ENCODE measurements around the gene KRABD2.

The KRABD2 gene

GRCh38 chr17:8392274-8392673 lies 15.8 kb upstream of the KRABD2 start:
- no peaks in the 10 kb centered on the region for H3K27me3 ChIP-seq (replicated peaks)
- in situ Hi-C loops (cut with HindIII; ENCODE audit: low pct_ligation_motif_present, low sequenced_read_pairs) = no loop called here
- H3K36me3 ChIP-seq (replicated peaks) = no peaks in the 10 kb centered on the region
- H3K4me3 ChIP-seq (ENCODE audit: low read depth, low read length) = no peak overlapping the region
- no peak for DNase-seq
- H3K27ac ChIP-seq = no peak overlapping the region
- TF ChIP-seq CTCF (IDR thresholded peaks at IDR 0.05; ENCODE audit: low read depth, low read length, missing control alignments) = no peak

DNA sequence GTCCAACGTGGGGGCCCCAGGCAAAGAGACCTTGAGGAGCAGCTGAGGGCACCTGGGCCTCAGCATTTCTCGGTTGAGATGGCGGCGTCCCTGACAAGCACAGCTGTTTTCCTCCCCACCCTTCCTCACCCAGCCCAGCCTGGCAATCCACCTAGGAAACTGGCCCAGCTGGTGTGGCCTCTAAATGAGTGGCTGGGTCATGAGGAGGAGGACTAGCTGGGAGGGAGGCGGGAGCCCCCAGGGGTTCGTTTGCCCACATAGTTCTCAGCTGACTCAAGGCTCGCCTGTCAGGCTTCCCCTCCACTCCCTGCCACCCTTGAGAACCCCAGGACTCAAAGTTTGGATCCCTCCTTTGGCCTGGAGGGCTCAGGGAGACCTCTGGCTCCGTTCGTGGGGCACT lies 15.2 kb upstream of the KRABD2 start:
- DNase-seq = no peak
- Histone ChIP-seq H3K36me3 (replicated peaks) (no peaks in the 10 kb centered on the region), H3K4me3 (ENCODE audit: low read depth, low read length) (no peak overlapping the region), H3K27ac (no peak overlapping the region), H3K27me3 (replicated peaks) (no peaks in the 10 kb centered on the region)
- in situ Hi-C loops (cut with HindIII; ENCODE audit: low pct_ligation_motif_present, low sequenced_read_pairs) = no loop called here
- TF ChIP-seq CTCF (IDR thresholded peaks at IDR 0.05; ENCODE audit: low read depth, low read length, missing control alignments) = no peak

- no peak overlapping the region for H3K4me3 ChIP-seq (ENCODE audit: low read depth, low read length)
- H3K27ac ChIP-seq = no peak overlapping the region
- TF ChIP-seq CTCF (IDR thresholded peaks at IDR 0.05; ENCODE audit: low read depth, low read length, missing control alignments) = no peak
- in situ Hi-C loops (cut with HindIII; ENCODE audit: low pct_ligation_motif_present, low sequenced_read_pairs) = no loop called here
- DNase-seq = no peak
- H3K36me3 ChIP-seq (replicated peaks) = no peaks in the 10 kb centered on the region
- H3K27me3 ChIP-seq (replicated peaks) = no peaks in the 10 kb centered on the region
These were observed 11.6 kb upstream of the KRABD2 start for GRCh38 chr17:8387914-8388651.

DNA sequence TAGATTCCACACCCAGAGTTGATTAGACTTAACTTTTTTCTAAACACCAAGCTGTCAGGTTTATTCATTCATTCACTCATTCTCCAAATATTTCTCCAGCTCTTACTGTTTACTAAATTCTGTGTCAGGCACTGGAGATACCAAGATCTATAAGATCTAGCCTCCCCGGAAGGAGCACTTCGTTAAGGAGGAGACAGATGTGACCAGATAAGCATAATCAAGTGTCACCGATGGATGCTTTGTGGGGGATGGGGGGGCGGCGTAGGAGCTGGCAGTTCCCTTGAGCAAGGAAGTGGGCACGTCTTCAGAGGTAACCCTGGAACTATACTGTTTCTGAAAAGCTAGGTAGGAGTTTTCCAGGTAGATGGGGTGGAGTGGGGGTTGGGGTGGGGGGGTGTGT lies 10.3 kb upstream of the KRABD2 start:
- in situ Hi-C loops (cut with HindIII; ENCODE audit: low pct_ligation_motif_present, low sequenced_read_pairs) = no loop called here
- TF ChIP-seq CTCF (IDR thresholded peaks at IDR 0.05; ENCODE audit: low read depth, low read length, missing control alignments) = no peak
- Histone ChIP-seq H3K27me3 (replicated peaks) (no peaks in the 10 kb centered on the region), H3K36me3 (replicated peaks) (no peaks in the 10 kb centered on the region), H3K27ac (no peak overlapping the region), H3K4me3 (ENCODE audit: low read depth, low read length) (no peak overlapping the region)
- DNase-seq = no peak

- DNase-seq = peak; percentile 80
- H3K36me3 ChIP-seq (replicated peaks) = peaks cover 18% of the 10 kb centered on the region
- no peaks in the 10 kb centered on the region for H3K27me3 ChIP-seq (replicated peaks)
- in situ Hi-C loops (cut with HindIII; ENCODE audit: low pct_ligation_motif_present, low sequenced_read_pairs) = no loop called here
- H3K27ac ChIP-seq = peak overlapping the region; percentile 43
- H3K4me3 ChIP-seq (ENCODE audit: low read depth, low read length) = no peak overlapping the region
- no peak for TF ChIP-seq CTCF (IDR thresholded peaks at IDR 0.05; ENCODE audit: low read depth, low read length, missing control alignments)
These were observed 8.4 kb upstream of the KRABD2 start for GRCh38 chr17:8384801-8385378.

Measured in brain microvascular endothelial cell (primary cell).